ENCODE data around the gene ANTXR1. TPM values are rescaled to one million over a fixed set of nuclear protein-coding genes. Genes with fewer than 3 reads are reported as not detected.

ANTXR1 gene
- total RNA-seq, 1 donor from 2014 or later, result 69.5 TPM

- Mint-ChIP-seq H3K4me1 (ENCODE audit: unreplicated experiment) (peaks cover 1% of the 10 kb centered on the region), H3K36me3 (peaks cover 29% of the 10 kb centered on the region), H3K27ac (no peak overlapping the region), H3K27me3 (no peaks in the 10 kb centered on the region), H3K4me3 (no peak overlapping the region), H3K9me3 (no peaks in the 10 kb centered on the region)
- no peak for DNase-seq (ENCODE audit: extremely low spot score, unreplicated experiment)
- TF ChIP-seq CTCF (conservative IDR thresholded peaks at IDR 0.05), result no peak
Observed at GRCh38 chr2:69248232-69248631, 235.3 kb downstream of the ANTXR1 start.

- Mint-ChIP-seq H3K36me3 (peaks cover 17% of the 10 kb centered on the region), H3K9me3 (no peaks in the 10 kb centered on the region), H3K27ac (no peak overlapping the region), H3K27me3 (no peaks in the 10 kb centered on the region), H3K4me3 (no peak overlapping the region), H3K4me1 (ENCODE audit: unreplicated experiment) (no peaks in the 10 kb centered on the region)
- no peak for DNase-seq (ENCODE audit: extremely low spot score, unreplicated experiment)
- TF ChIP-seq CTCF (conservative IDR thresholded peaks at IDR 0.05), result no peak
Observed at GRCh38 chr2:69250981-69251380, 238.0 kb downstream of the ANTXR1 start.

GRCh38 chr2:69251943-69252342 is 239.0 kb downstream of the ANTXR1 start:
- Mint-ChIP-seq H3K4me1 (ENCODE audit: unreplicated experiment) (no peaks in the 10 kb centered on the region), H3K36me3 (peaks cover 7% of the 10 kb centered on the region), H3K27ac (no peak overlapping the region), H3K27me3 (peaks cover 3% of the 10 kb centered on the region), H3K9me3 (no peaks in the 10 kb centered on the region), H3K4me3 (no peak overlapping the region)
- no peak for DNase-seq (ENCODE audit: extremely low spot score, unreplicated experiment)
- TF ChIP-seq CTCF (conservative IDR thresholded peaks at IDR 0.05), result no peak

- no peak overlapping the region for H3K4me3 Mint-ChIP-seq
- H3K27me3 Mint-ChIP-seq, result peaks cover 9% of the 10 kb centered on the region
- no peaks in the 10 kb centered on the region for H3K4me1 Mint-ChIP-seq (ENCODE audit: unreplicated experiment)
- H3K27ac Mint-ChIP-seq, result no peak overlapping the region
- H3K9me3 Mint-ChIP-seq, result peaks cover 7% of the 10 kb centered on the region
- TF ChIP-seq CTCF (conservative IDR thresholded peaks at IDR 0.05), result no peak
- no peak for DNase-seq (ENCODE audit: extremely low spot score, unreplicated experiment)
- peaks cover 5% of the 10 kb centered on the region for H3K36me3 Mint-ChIP-seq
Observed at GRCh38 chr2:69253112-69253511, 240.1 kb downstream of the ANTXR1 start.

- Mint-ChIP-seq H3K9me3 (peaks cover 13% of the 10 kb centered on the region), H3K4me3 (no peak overlapping the region), H3K27ac (no peak overlapping the region), H3K27me3 (peaks cover 9% of the 10 kb centered on the region), H3K4me1 (ENCODE audit: unreplicated experiment) (no peaks in the 10 kb centered on the region), H3K36me3 (peaks cover 5% of the 10 kb centered on the region)
- no peak for DNase-seq (ENCODE audit: extremely low spot score, unreplicated experiment)
- no peak for TF ChIP-seq CTCF (conservative IDR thresholded peaks at IDR 0.05)
Observed at GRCh38 chr2:69253611-69254301, 240.8 kb downstream of the ANTXR1 start.

All from type B pancreatic cell (in vitro differentiated cells).